HG03469 (cell line): ENCODE measurements around the gene TIGD1.
"Not testable (repeated sequence)": the region's sequence is repeated elsewhere in the genome, so short reads cannot be mapped to it uniquely, and the experiment has no call there.

Experiments used
- ATAC-seq: cut with Tn5 transposase; IDR thresholded peaks from one replicate; pipeline ENCODE4 v1.9.1; 2021; ENCODE audit warnings: mild to moderate bottlenecking, moderate library complexity, moderate number of reproducible peaks; ENCODE audit not compliant: unreplicated experiment

The TIGD1 gene

GRCh38 chr2:232571026-232571474 lies 20.7 kb upstream of the TIGD1 start:
- no peak for ATAC-seq

DNA sequence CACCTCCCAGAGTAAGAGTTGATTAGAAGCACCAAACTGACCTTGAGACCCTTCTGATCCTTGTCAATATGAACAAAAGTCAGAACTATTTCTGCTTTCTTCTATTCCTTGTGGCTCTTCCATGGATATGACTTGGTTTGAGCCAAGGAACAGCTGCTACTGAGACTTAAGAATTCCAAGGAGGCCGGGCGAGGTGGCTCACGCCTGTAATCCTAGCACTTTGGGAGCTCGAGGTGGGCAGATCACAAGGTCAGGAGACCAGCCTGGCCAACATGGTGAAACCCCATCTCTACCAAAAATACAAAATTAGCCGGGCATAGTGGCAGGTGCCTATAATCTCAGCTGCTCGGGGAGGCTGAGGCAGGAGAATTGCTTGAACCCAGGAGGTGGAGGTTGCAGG lies 20.1 kb upstream of the TIGD1 start:
- ATAC-seq: not testable (repeated sequence)

DNA sequence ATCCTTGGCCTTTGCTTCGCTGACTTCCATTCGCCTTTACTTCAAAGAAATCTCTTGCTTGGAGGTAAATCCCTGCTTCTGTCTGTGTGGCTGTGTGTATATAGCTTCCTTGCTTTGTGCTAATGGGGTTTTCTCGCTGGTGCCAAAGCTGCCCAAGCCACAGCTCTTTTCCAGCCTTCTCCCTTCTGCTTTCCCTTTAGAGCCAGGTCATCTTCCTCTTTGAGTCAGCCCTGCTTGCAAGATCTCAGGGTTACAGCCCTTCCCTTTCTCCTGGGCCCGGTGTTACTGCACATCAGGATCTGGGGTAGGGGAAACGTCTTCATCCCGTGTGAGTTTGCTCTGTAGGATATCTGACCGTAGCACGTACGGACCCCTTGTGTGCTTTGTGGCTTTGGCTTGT lies 19.2 kb upstream of the TIGD1 start:
- no peak for ATAC-seq

- ATAC-seq: no peak
Observed at GRCh38 chr2:232568161-232568560, 17.8 kb upstream of the TIGD1 start.

GRCh38 chr2:232567721-232568120 lies 17.4 kb upstream of the TIGD1 start:
- no peak for ATAC-seq

GRCh38 chr2:232563580-232563979 lies 13.2 kb upstream of the TIGD1 start:
- ATAC-seq: no peak

DNA sequence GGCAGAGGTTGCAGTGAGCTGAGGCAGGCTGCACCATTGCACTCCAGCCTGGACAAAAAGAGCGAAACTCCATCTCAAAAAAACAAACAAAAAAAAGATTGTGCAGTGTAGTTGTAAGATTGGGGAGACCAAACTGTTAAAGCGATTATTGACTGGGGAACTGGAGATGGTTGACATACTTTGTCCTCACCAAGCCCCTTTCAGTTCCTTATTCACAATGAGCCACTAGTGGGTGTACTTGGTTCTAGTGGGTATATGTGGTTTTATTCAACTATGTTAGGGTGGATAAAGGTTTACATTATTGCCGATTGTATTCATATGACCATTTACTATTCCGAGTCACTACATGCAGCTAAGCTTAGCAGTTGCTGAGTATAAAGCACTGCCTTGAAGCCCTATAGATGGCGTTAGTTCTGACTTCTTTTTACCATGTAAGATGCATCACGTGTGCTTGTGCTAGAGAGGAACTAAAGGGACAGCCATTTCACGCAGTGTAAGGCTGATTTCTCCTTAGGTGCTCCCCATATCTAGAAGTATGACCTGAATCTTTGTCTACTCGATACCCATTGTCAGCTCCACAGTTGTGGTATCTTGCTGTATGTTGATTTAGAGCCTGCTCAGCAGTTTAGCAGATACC lies 12.3 kb upstream of the TIGD1 start:
- no peak for ATAC-seq

- ATAC-seq: no peak
Observed at GRCh38 chr2:232556426-232556825, 6.1 kb upstream of the TIGD1 start.

DNA sequence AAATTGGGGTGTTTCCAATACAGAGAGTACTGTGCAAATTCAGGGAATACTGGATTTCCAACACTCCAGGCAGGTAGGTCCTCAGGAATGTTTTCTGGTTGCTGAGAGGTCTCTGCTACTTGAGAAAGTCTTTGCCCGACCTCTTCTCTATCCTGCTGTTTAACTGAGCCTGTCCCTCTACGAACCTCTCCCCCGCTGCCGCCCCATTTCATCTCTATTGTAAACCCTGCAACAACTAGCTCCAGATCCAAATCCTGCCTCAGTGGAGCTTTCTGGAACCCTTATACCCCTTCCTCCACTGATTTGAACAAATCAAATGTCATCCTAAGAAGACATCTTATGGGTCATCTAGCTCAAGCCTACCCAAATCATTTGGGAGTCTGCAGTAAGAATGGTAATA lies 1.4 kb upstream of the TIGD1 start:
- ATAC-seq: no peak

DNA sequence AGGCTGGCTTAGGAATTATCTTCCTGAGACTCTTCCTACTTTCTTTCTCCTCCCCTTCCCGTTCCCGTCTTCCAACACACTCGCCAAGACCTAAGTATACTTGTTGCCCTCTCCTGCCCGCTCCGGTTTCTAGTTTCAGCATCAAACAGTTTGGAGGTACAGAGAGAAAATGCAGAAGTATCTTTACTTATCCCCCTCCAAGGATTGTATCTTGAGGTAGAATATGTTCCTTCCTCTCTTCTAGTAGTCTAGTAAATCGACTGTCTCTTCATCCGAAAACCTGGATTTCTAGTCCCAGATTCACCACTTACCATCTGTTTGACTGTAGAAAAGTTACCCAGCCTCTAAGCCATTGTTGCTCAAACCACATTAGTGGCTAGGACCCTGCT lies 887 bp upstream of the TIGD1 start:
- ATAC-seq: no peak

- ATAC-seq: no peak
Observed at GRCh38 chr2:232549655-232550353, 553 bp downstream of the TIGD1 start.

- no peak for ATAC-seq
Observed at GRCh38 chr2:232547991-232548390, 2.4 kb downstream of the TIGD1 start.

DNA sequence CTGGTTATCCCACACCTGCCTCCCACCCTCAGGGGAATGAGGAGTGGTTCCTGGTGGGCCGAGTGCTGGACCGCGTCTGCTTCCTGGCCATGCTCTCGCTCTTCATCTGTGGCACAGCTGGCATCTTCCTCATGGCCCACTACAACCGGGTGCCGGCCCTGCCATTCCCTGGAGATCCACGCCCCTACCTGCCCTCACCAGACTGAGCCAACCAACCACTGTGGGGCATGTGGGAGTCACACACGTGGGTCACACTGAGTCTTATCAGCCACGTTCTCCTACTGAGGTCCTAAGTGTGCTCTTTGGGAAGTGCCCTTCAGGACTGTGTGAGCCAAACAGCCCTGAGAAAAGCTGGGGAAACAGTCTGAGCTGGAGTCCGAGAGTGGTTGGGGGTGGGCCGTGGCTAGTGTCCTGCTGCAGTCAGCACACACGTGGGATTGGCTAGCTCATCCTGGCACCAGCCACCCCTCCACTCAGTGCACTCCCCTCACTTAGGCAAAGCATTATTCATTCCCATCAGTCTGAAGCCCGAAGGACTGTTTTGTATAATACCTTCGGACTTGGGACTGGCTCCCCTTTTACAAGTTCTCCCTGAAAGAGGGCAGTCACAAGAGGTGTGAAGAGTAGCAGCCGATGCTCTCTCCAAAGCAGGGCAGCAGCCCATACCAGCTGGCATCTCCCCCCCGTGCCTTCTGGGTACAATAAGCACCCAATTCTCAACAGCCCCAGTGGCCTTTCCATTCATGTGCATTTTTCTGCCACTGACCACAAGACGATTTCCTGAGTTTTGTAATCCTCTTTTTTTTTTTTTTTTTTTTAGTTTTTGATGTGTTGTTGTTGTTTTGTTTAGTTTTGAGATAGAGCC lies 4.6 kb downstream of the TIGD1 start:
- ATAC-seq: no peak

GRCh38 chr2:232544674-232545073 lies 5.7 kb downstream of the TIGD1 start:
- ATAC-seq: no peak

DNA sequence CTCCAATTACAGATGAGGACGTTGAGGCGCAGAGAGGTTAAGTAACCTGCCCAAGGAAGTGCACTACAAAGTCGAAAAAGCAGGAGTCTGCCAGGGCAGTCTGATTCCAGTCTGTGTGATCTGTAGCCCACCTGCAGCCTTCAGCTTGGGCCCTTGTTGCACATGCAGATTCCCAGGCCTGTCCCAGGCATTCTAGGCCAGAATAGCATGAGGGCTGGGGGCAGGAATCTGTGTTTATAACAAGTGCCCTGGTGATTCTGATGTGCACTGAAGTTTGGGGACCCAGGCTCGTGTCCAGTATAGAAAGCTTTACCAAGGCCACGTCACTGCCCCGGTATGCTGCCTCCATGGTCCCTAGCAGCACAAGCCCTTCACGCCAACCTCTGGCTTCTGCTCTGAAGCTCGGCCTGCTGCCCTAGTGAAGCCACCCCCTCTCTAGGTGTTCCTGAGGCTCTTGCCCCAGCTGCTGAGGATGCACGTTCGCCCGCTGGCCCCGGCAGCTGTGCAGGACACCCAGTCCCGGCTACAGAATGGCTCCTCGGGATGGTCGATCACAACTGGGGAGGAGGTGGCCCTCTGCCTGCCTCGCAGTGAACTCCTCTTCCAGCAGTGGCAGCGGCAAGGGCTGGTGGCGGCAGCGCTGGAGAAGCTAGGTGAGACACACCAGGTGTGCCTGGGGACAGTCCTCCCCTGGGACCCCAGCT lies 6.3 kb downstream of the TIGD1 start:
- ATAC-seq: no peak

DNA sequence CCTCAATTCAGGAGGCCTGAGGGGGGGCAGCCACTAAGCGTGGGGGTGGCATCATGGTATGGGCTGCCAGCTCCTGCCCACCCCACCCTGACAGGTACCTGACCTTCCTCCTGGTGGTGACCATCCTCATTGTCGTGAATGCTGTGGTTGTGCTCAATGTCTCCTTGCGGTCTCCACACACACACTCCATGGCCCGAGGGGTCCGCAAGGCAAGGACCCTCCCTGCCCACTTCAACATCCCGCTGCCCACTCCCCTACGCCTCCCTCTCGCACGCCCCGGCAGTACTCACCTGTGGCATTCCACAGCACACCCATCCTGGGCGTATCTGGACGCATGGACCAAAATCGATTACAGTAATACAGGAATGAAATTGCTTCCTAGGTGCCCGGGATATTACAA lies 6.9 kb downstream of the TIGD1 start:
- no peak for ATAC-seq

DNA sequence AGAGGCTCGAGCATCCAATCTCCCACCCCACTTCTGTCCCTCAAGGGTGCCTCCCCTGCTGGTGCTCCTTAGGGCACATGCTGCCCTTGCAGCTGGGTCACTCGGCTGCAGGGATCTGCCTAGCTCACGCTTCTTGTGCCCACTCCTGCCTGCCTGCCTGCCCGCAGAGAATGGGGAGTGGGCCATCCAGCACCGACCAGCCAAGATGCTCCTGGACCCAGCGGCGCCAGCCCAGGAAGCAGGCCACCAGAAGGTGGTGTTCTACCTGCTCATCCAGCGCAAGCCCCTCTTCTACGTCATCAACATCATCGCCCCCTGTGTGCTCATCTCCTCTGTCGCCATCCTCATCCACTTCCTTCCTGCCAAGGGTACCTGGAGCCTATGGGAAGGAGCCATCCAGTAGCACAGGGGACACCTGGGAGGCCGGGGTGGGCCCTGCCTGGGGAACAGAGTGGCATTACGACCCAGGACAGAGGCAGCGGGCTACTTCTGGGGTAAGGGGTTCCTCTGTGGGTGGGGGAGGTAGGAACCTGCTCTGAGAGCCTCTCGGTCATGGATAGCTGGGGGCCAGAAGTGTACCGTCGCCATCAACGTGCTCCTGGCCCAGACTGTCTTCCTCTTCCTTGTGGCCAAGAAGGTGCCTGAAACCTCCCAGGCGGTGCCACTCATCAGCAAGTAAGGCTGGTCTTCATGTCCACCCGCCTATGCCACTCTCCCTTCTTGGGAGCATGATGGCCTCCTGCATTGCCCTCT lies 7.5 kb downstream of the TIGD1 start:
- ATAC-seq: no peak

GRCh38 chr2:232541961-232542714 lies 8.2 kb downstream of the TIGD1 start:
- ATAC-seq: no peak

DNA sequence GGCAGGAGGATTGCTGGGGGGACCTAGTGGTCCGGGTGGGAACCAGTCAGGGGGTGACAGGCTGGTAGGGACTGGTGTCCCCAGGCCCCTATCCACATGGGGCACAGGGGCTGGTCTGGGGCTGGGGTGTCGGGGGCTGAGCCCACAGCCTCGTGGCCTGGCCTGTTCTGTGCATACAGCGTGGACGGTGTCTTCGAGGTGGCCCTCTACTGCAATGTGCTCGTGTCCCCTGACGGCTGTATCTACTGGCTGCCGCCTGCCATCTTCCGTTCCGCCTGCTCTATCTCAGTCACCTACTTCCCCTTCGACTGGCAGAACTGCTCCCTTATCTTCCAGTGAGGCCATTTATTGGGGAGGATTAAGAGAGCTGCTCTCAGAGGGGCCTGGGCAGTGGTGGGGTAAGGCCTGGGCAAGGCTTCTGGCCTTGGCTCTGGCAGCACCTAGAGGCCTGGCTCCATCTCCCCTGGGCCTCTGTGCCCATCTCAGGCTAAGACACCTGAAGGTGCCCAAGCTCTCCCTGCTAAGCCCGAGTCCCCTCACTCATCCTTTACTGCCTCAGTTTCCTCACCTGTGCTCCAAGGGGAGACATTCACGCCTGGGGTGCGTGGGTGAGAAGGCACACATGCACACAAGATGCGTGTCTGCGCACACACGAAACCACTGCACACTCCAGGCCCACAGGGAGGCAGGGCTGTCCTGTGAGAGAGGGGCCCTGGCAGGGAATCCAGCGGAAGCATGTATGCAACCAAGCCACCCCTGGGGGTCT lies 9.0 kb downstream of the TIGD1 start:
- ATAC-seq: no peak
